HepG2 (cell line): ENCODE results near the gene ATP11A. TPM values are rescaled to one million over a fixed set of nuclear protein-coding genes. Genes with fewer than 3 reads are reported as not detected.
A peak's percentile ranks its signal among the peaks of the same experiment; 100 is the strongest.

Experiments
- ATAC-seq: fragments of 200-7000 bp; cut with Tn5 transposase; 3 replicates; pipeline ENCODE4 v1.9.1; 2020; ENCODE audit warnings: mild to moderate bottlenecking, moderate library complexity
- BruUV-seq: library from RNA; stranded (reverse); fragments of 400-500 nt; replicated peaks from 2 replicates; lab custom pipeline; 2021; lab: Mats Ljungman, UMichigan
- CTCF ChIA-PET: fragments of 300-600 bp; formaldehyde crosslinking; extraction: SDS; loops from one replicate; lab custom pipeline; 2021; ENCODE audit warnings: low total read pairs, inconsistent platforms, low intra/inter-chr PET ratio; lab: Yijun Ruan, JAX
- POLR2A ChIA-PET: fragments of 350-600 bp; sonication (Branson Sonifier 250); formaldehyde crosslinking; loops from one replicate; lab custom pipeline; 2020; ENCODE audit warnings: antibody characterized with exemption, inconsistent platforms; lab: Yijun Ruan, JAX
- DNase-seq: peaks from one replicate; pipeline ENCODE4 v3.0.0-alpha.2; 2015; ENCODE audit warnings: low spot score
- FAIRE-seq: peaks from 3 replicates; lab custom pipeline; 2011; peaks lifted over from hg19 to GRCh38; lab: Jason Lieb, UNC
- H2AFZ ChIP-seq: one replicate; pipeline ENCODE4 v1.6.1; 2011; ENCODE audit warnings: low read length, inconsistent platforms
- H3K27ac ChIP-seq: fragments of 300-600 bp; 3 replicates; pipeline ENCODE4 v1.8.0; 2011; ENCODE audit warnings: mixed run types, mild to moderate bottlenecking, mixed read lengths, low read length, inconsistent platforms; ENCODE audit not compliant: insufficient read depth; ENCODE audit errors: extremely low read length
- H3K27me3 ChIP-seq, 2 experiments: fragments of 200-600 bp in 1 of 2; 2 replicates in 1 of 2; 3 replicates in 1 of 2; pipeline versions ENCODE4 v1.6.0 to v1.8.0; 2011; ENCODE audit warnings: low read length in 2 of 2, mild to moderate bottlenecking in 2 of 2, moderate library complexity in 2 of 2, inconsistent platforms in 1 of 2; ENCODE audit not compliant: insufficient read depth in 2 of 2, control insufficient read depth in 1 of 2
- H3K36me3 ChIP-seq, 2 experiments: fragments of 200-600 bp in 1 of 2; replicated peaks in 1 of 2; 2 replicates in 1 of 2; 3 replicates in 1 of 2; pipeline versions ENCODE4 v1.5.1 to v1.8.0; 2011; ENCODE audit warnings: low read length in 2 of 2, inconsistent platforms in 1 of 2; ENCODE audit not compliant: insufficient read depth in 2 of 2, control insufficient read depth in 1 of 2
- H3K4me1 ChIP-seq: 2 replicates; pipeline ENCODE4 v1.5.1; 2012; ENCODE audit warnings: low read length, inconsistent platforms; ENCODE audit not compliant: insufficient read depth
- H3K4me2 ChIP-seq: 2 replicates; pipeline ENCODE4 v1.6.0; 2011; ENCODE audit warnings: low read depth, low read length, inconsistent platforms
- H3K4me3 ChIP-seq, 3 experiments: fragments of 200-600 bp in 1 of 3; sonication (generic), shearing (Covaris generic) in 1 of 3; replicated peaks in 1 of 3; 2 replicates each; pipeline ENCODE4 v1.5.1; 2011 to 2016; ENCODE audit warnings: low read length in 3 of 3, inconsistent platforms in 2 of 3, low read depth in 2 of 3, mild to moderate bottlenecking in 2 of 3, control low read depth in 1 of 3, mixed read lengths in 1 of 3; ENCODE audit not compliant: insufficient read depth in 1 of 3
- H3K79me2 ChIP-seq: one replicate; pipeline ENCODE4 v1.6.1; 2011; ENCODE audit warnings: low read length, inconsistent platforms; ENCODE audit not compliant: insufficient read depth
- H3K9ac ChIP-seq: 2 replicates; pipeline ENCODE4 v1.6.0; 2011; ENCODE audit warnings: mild to moderate bottlenecking, low read depth, low read length, inconsistent platforms; ENCODE audit not compliant: insufficient read depth
- H3K9me3 ChIP-seq: 2 replicates; pipeline ENCODE4 v1.5.1; 2012; ENCODE audit warnings: mild to moderate bottlenecking, low read length
- H4K20me1 ChIP-seq: 2 replicates; pipeline ENCODE4 v1.6.0; 2011; ENCODE audit warnings: inconsistent platforms, mild to moderate bottlenecking, low read length, moderate library complexity; ENCODE audit not compliant: insufficient read depth
- CEBPG ChIP-seq: IDR thresholded peaks from 2 replicates; pipeline ENCODE4 v1.6.1; 2016
- NCOR1 ChIP-seq: fragments of 200-600 bp; sonication (generic); IDR thresholded peaks from 2 replicates; pipeline ENCODE4 v1.7.0; 2017; ENCODE audit warnings: antibody characterized with exemption, low read length, borderline replicate concordance
- PHF8 ChIP-seq: sonication (generic); formaldehyde crosslinking; IDR thresholded peaks from 2 replicates; pipeline ENCODE4 v1.5.0; 2020; ENCODE audit warnings: missing genetic modification reagents
- SETDB1 ChIP-seq: sonication (generic); formaldehyde crosslinking; IDR thresholded peaks from 2 replicates; pipeline ENCODE4 v1.5.1; 2020; ENCODE audit warnings: missing genetic modification reagents, mild to moderate bottlenecking, borderline replicate concordance
- ZBTB38 ChIP-seq: sonication (generic); formaldehyde crosslinking; IDR thresholded peaks from 2 replicates; pipeline ENCODE4 v1.5.1; 2020; ENCODE audit warnings: mild to moderate bottlenecking, missing genetic modification reagents
- ZBTB46 ChIP-seq: sonication (generic); formaldehyde crosslinking; IDR thresholded peaks from 2 replicates; pipeline ENCODE4 v1.4.0; 2020; ENCODE audit warnings: mild to moderate bottlenecking, missing genetic modification reagents, borderline replicate concordance
- ZNF468 ChIP-seq: sonication (generic); formaldehyde crosslinking; IDR thresholded peaks from 2 replicates; pipeline ENCODE4 v1.8.0; 2022; ENCODE audit warnings: mild to moderate bottlenecking, moderate library complexity, missing genetic modification reagents
- ZNF678 ChIP-seq: sonication (generic); formaldehyde crosslinking; IDR thresholded peaks from 2 replicates; pipeline ENCODE4 v1.4.0; 2020; ENCODE audit warnings: mild to moderate bottlenecking, missing genetic modification reagents
- ZNF713 ChIP-seq: sonication (generic); formaldehyde crosslinking; IDR thresholded peaks from 2 replicates; pipeline ENCODE4 v1.4.0; 2020; ENCODE audit warnings: mild to moderate bottlenecking, missing genetic modification reagents
- ZSCAN31 ChIP-seq: sonication (generic); formaldehyde crosslinking; IDR thresholded peaks from 2 replicates; pipeline ENCODE4 v1.5.0; 2020; ENCODE audit warnings: low read depth, mild to moderate bottlenecking, missing genetic modification reagents
- WGBS: methylation state at CpG from one replicate; pipeline ENCODE4 v1.1.6; 2017; ENCODE audit warnings: low lambda C conversion rate; 5-methylcytosine and 5-hydroxymethylcytosine counted together
- in situ Hi-C: cut with HindIII; loops from 2 replicates; pipeline ENCODE4 v1.10.0; 2017; ENCODE audit warnings: low pct_unique_long_range_greater_than_20kb; ENCODE audit not compliant: extremely low pct_ligation_motif_present
- intact Hi-C: fragments of 100-400 bp; cut with micrococcal nuclease; formaldehyde crosslinking; loops from one replicate; pipeline ENCODE4 v1.10.0; 2022; ENCODE audit not compliant: unreplicated experiment
- polyA plus RNA-seq, 8 experiments: library from polyadenylated mRNA; depleted of rRNA in 3 of 8; stranded (reverse) in 7 of 8; unstranded in 1 of 8; fragments of >200 nt; fragmentation: Illumina TruSeq in 4 of 8; extraction: Trizol in 4 of 8; gene quantifications; 2 replicates each; pipeline versions ENCODE4 v1.2.1 to v1.2.3, GENCODE V29; 2011 to 2016; ENCODE audit warnings: low read depth in 4 of 8, missing spikeins in 1 of 8, mixed read lengths in 1 of 8; ENCODE audit not compliant: insufficient read depth in 1 of 8
- total RNA-seq, 5 experiments: library from RNA; depleted of rRNA; stranded (reverse); fragments of >200 nt; fragmentation: Illumina TruSeq; extraction: Trizol; gene quantifications; 2 replicates each; pipeline ENCODE4 v1.2.3, GENCODE V29; 2016; ENCODE audit warnings: low read depth in 1 of 5
- TF ChIP-seq, protein P1 (sequence below): sonication (generic); formaldehyde crosslinking; IDR thresholded peaks from 2 replicates; pipeline ENCODE4 v1.4.0; 2020; ENCODE audit warnings: missing genetic modification reagents, mild to moderate bottlenecking, borderline replicate concordance

The ATP11A gene
- total and polyA plus RNA-seq, 2 of the 13 experiments (the other 11 are each of a cell fraction or from before 2014, with no cell fraction given), result 18.4 to 20.1 TPM

- TF ChIP-seq NCOR1, result no peak
- 0 out of 2 replicates have a peak, but pooled peaks have one; percentile 3 for TF ChIP-seq ZBTB38 (CRISPR knock-in tag)
- ChIA-PET POLR2A (interaction anchor here (4.1 kb wide), 1 partner anchor 13 kb away, joined by 26 read pairs; no protein-coding TSS in a partner anchor), CTCF (no interaction called here)
- WGBS, result 97% methylated on average over 8 of the region's 8 CpGs
- Histone ChIP-seq H3K4me3 (no peak overlapping the region), H3K36me3 (peaks cover 5 to 21% of the 10 kb centered on the region in 2 experiments; a peak in 4 of 5 replicates), H3K9ac (no peak overlapping the region), H3K27me3 (no peaks in the 10 kb centered on the region), H3K4me2 (peak overlapping the region; percentile 42; the same call in 1 of the 2 replicates), H4K20me1 (no peaks in the 10 kb centered on the region), H3K9me3 (no peaks in the 10 kb centered on the region), H3K79me2 (peaks cover 10% of the 10 kb centered on the region), H2AFZ (no peak overlapping the region), H3K27ac (no peak overlapping the region), H3K4me1 (peaks cover 70% of the 10 kb centered on the region)
- ATAC-seq (no peak), FAIRE-seq (no peak), DNase-seq (no peak)
- no TSS peak for BruUV-seq
- intact Hi-C loops, result loop anchor here (2.0 kb wide), 1 partner anchor 22 kb away; no protein-coding TSS in a partner anchor
- in situ Hi-C loops, result no loop called here
Observed at GRCh38 chr13:112907286-112907685, 217.4 kb downstream of the ATP11A start.

DNA sequence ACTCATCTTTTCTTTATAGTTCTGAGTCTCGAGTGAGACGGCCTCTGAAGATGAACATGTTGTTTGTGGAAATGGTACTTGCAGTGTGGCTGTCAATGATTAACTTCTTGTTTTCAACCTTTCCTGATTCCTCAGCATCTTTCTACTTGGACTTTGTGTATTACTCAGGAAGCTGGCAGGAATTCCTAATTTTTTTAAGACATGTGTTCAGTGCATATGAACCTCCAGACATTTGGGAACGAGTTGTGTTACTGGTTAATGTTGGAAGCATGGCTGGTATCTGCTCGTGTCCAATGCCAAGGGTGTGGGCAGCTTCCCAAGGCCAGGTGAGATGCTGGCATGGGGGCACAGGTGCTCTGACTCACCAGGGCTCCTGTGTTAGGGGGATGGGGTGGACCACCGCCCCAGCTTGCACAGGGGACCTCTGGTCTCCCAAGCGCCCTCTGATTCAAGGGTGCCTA lies 218.1 kb downstream of the ATP11A start:
- BruUV-seq, result no TSS peak
- FAIRE-seq (no peak), ATAC-seq (no peak), DNase-seq (peak; percentile 44)
- Histone ChIP-seq H3K36me3 (peaks cover 2 to 15% of the 10 kb centered on the region in 2 experiments; a peak in 4 of 5 replicates), H3K4me2 (peak overlapping the region; percentile 42), H2AFZ (no peak overlapping the region), H3K9me3 (no peaks in the 10 kb centered on the region), H4K20me1 (no peaks in the 10 kb centered on the region), H3K4me3 (no peak overlapping the region), H3K9ac (no peak overlapping the region), H3K79me2 (peaks cover 10% of the 10 kb centered on the region), H3K27me3 (no peaks in the 10 kb centered on the region), H3K27ac (no peak overlapping the region), H3K4me1 (peaks cover 77% of the 10 kb centered on the region)
- WGBS, result 0% methylated on average over 3 of the region's 6 CpGs
- in situ Hi-C loops (no loop called here), intact Hi-C loops (loop anchor here (2.0 kb wide), 1 partner anchor 21 kb away; no protein-coding TSS in a partner anchor)
- CTCF ChIA-PET, result no interaction called here
- POLR2A ChIA-PET, result interaction anchor here (4.1 kb wide), 1 partner anchor 14 kb away, joined by 26 read pairs; no protein-coding TSS in a partner anchor
- no peak for TF ChIP-seq PHF8 (CRISPR knock-in tag)
- TF ChIP-seq ZNF678, result no peak
- TF ChIP-seq, protein P1, sequence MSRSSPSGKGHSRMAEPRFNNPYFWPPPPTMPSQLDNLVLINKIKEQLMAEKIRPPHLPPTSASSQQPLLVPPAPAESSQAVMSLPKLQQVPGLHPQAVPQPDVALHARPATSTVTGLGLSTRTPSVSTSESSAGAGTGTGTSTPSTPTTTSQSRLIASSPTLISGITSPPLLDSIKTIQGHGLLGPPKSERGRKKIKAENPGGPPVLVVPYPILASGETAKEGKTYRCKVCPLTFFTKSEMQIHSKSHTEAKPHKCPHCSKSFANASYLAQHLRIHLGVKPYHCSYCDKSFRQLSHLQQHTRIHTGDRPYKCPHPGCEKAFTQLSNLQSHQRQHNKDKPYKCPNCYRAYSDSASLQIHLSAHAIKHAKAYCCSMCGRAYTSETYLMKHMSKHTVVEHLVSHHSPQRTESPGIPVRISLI (CRISPR knock-in tag), result peak; percentile 53; the same call in 1 of the 2 replicates
- 0 out of 2 replicates have a peak, but pooled peaks have one; percentile 52 for TF ChIP-seq ZNF713 (CRISPR knock-in tag)
- no peak for TF ChIP-seq SETDB1 (CRISPR knock-in tag)
- no peak for TF ChIP-seq CEBPG (CRISPR knock-in tag)
- no peak for TF ChIP-seq ZNF468 (CRISPR knock-in tag)
- TF ChIP-seq ZBTB46 (CRISPR knock-in tag), result no peak
- TF ChIP-seq ZSCAN31 (CRISPR knock-in tag), result no peak
